ENCODE results near the gene MPL.

MPL gene

GRCh38 chr1:43325381-43325780 is 12.2 kb upstream of the MPL start:
- no peak for DNase-seq (ENCODE audit: low read depth, low spot score)

- DNase-seq (ENCODE audit: low read depth, low spot score), result no peak
Measured at GRCh38 chr1:43327549-43328292, 9.9 kb upstream of the MPL start.

- DNase-seq (ENCODE audit: low read depth, low spot score), result peak; percentile 26
Measured at GRCh38 chr1:43329995-43330751, 7.4 kb upstream of the MPL start.

GRCh38 chr1:43331688-43332087 is 5.9 kb upstream of the MPL start:
- no peak for DNase-seq (ENCODE audit: low read depth, low spot score)

- DNase-seq (ENCODE audit: low read depth, low spot score), result no peak
Measured at GRCh38 chr1:43334453-43335205, 3.0 kb upstream of the MPL start.

GRCh38 chr1:43338001-43338400 is 383 bp downstream of the MPL start:
- DNase-seq (ENCODE audit: low read depth, low spot score), result no peak

GRCh38 chr1:43339584-43340232 is 2.1 kb downstream of the MPL start:
- DNase-seq (ENCODE audit: low read depth, low spot score), result no peak

- DNase-seq (ENCODE audit: low read depth, low spot score), result no peak
Measured at GRCh38 chr1:43340559-43340958, 2.9 kb downstream of the MPL start.

- no peak for DNase-seq (ENCODE audit: low read depth, low spot score)
Measured at GRCh38 chr1:43344267-43344850, 6.7 kb downstream of the MPL start.

- DNase-seq (ENCODE audit: low read depth, low spot score), result no peak
Measured at GRCh38 chr1:43345120-43345519, 7.5 kb downstream of the MPL start.

- DNase-seq (ENCODE audit: low read depth, low spot score), result no peak
Measured at GRCh38 chr1:43346636-43347035, 9.0 kb downstream of the MPL start.

GRCh38 chr1:43348343-43348808 is 10.8 kb downstream of the MPL start:
- no peak for DNase-seq (ENCODE audit: low read depth, low spot score)

- no peak for DNase-seq (ENCODE audit: low read depth, low spot score)
Measured at GRCh38 chr1:43348809-43349593, 11.4 kb downstream of the MPL start.

- no peak for DNase-seq (ENCODE audit: low read depth, low spot score)
Measured at GRCh38 chr1:43349594-43350306, 12.1 kb downstream of the MPL start.

GRCh38 chr1:43350976-43351375 is 13.4 kb downstream of the MPL start:
- no peak for DNase-seq (ENCODE audit: low read depth, low spot score)

GRCh38 chr1:43351421-43352350 is 14.1 kb downstream of the MPL start:
- no peak for DNase-seq (ENCODE audit: low read depth, low spot score)

- no peak for DNase-seq (ENCODE audit: low read depth, low spot score)
Measured at GRCh38 chr1:43352351-43352705, 14.7 kb downstream of the MPL start.

GRCh38 chr1:43352881-43353280 is 15.3 kb downstream of the MPL start:
- no peak for DNase-seq (ENCODE audit: low read depth, low spot score)

- DNase-seq (ENCODE audit: low read depth, low spot score), result no peak
Measured at GRCh38 chr1:43354471-43354870, 16.9 kb downstream of the MPL start.

Measured in brain pericyte (primary cell).